K562 (cell line): ENCODE results near the gene MYG1.

Experiments
- ATF3 ChIP-seq, 2 experiments: fragments of 450-650 bp in 1 of 2; sonication (generic) in 1 of 2; formaldehyde crosslinking in 1 of 2; IDR thresholded peaks in 1 of 2; conservative IDR thresholded peaks in 1 of 2; 2 replicates each; pipeline versions ENCODE4 v1.6.1 to v1.8.1; 2016 to 2023; ENCODE audit warnings: mild to moderate bottlenecking in 2 of 2, moderate library complexity in 2 of 2, inconsistent platforms in 1 of 2, missing genetic modification reagents in 1 of 2
- KDM1A ChIP-seq, 2 experiments: fragments of 450-650 bp; IDR thresholded peaks; 2 replicates each; pipeline ENCODE4 v1.6.1; 2016; ENCODE audit warnings: mild to moderate bottlenecking in 2 of 2
- POLR2A ChIP-seq: fragments of 450-650 bp; conservative IDR thresholded peaks from 2 replicates; pipeline ENCODE4 v1.6.1; 2016
- RFX5 ChIP-seq: IDR thresholded peaks from 2 replicates; pipeline ENCODE4 v1.6.1; 2011; ENCODE audit warnings: low read depth, mild to moderate bottlenecking, improper control_type of control experiment, low read length
- TCF7L2 ChIP-seq: fragments of 150-350 bp; IDR thresholded peaks from 2 replicates; pipeline ENCODE4 v1.6.1; 2016; ENCODE audit warnings: low read depth, mild to moderate bottlenecking, low read length, moderate library complexity
- ZKSCAN1 ChIP-seq: fragments of 150-350 bp; IDR thresholded peaks from 2 replicates; pipeline ENCODE4 v1.6.1; 2016; ENCODE audit warnings: low read depth, low read length
- ZNF121 ChIP-seq: sonication (generic); formaldehyde crosslinking; conservative IDR thresholded peaks from 2 replicates; pipeline ENCODE4 v1.8.0; 2022; ENCODE audit warnings: missing genetic modification reagents
- TF ChIP-seq, protein P1 (sequence below): sonication (generic); formaldehyde crosslinking; IDR thresholded peaks from 2 replicates; pipeline ENCODE4 v1.9.0; 2022; ENCODE audit warnings: mild to moderate bottlenecking, missing genetic modification reagents
- TF ChIP-seq, protein P2 (sequence below), 2 experiments: fragments of 450-650 bp; conservative IDR thresholded peaks; 2 replicates each; pipeline ENCODE4 v1.6.1; 2017; ENCODE audit warnings: mild to moderate bottlenecking in 2 of 2, moderate library complexity in 2 of 2
- TF ChIP-seq, protein P3 (sequence below), 3 experiments: IDR thresholded peaks in 2 of 3; conservative IDR thresholded peaks in 1 of 3; 2 replicates each; pipeline ENCODE4 v1.5.1; 2011 to 2012; ENCODE audit warnings: low read length in 3 of 3, mild to moderate bottlenecking in 3 of 3, control low read depth in 2 of 3, improper control_type of control experiment in 1 of 3, inconsistent platforms in 1 of 3, low read depth in 1 of 3, mixed read lengths in 1 of 3, moderate library complexity in 1 of 3; ENCODE audit not compliant: insufficient read depth in 2 of 3

DNA sequence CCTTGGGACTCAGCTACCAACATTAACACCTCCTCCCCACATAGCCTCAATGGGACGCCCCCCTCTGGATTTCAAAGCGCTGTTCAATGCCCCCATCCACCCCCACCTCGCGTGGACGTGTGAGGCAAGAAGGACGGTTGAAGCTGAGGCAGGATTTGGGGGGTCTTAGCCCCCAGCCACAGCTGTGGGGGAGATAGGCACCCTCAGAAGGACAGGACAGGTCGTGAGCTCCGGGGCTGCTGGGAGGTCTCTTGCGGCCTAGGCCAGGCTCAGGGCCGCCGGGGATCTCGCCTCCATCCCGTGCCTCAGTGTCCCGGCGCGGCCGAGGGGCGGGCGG, 45.0 kb downstream of the MYG1 start:
- no peak for TF ChIP-seq POLR2A
- TF ChIP-seq ZKSCAN1 = no peak
- TF ChIP-seq ZNF121 = no peak
- TF ChIP-seq RFX5 = no peak
- no peak for TF ChIP-seq KDM1A (IDR thresholded peaks at IDR 0.05)
- TF ChIP-seq, protein P1, sequence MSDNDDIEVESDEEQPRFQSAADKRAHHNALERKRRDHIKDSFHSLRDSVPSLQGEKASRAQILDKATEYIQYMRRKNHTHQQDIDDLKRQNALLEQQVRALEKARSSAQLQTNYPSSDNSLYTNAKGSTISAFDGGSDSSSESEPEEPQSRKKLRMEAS = no peak
- TF ChIP-seq, protein P2, sequence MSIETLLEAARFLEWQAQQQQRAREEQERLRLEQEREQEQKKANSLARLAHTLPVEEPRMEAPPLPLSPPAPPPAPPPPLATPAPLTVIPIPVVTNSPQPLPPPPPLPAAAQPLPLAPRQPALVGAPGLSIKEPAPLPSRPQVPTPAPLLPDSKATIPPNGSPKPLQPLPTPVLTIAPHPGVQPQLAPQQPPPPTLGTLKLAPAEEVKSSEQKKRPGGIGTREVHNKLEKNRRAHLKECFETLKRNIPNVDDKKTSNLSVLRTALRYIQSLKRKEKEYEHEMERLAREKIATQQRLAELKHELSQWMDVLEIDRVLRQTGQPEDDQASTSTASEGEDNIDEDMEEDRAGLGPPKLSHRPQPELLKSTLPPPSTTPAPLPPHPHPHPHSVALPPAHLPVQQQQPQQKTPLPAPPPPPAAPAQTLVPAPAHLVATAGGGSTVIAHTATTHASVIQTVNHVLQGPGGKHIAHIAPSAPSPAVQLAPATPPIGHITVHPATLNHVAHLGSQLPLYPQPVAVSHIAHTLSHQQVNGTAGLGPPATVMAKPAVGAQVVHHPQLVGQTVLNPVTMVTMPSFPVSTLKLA (conservative IDR thresholded peaks at IDR 0.05) = no peak
- TF ChIP-seq TCF7L2 = no peak
- TF ChIP-seq, protein P3, sequence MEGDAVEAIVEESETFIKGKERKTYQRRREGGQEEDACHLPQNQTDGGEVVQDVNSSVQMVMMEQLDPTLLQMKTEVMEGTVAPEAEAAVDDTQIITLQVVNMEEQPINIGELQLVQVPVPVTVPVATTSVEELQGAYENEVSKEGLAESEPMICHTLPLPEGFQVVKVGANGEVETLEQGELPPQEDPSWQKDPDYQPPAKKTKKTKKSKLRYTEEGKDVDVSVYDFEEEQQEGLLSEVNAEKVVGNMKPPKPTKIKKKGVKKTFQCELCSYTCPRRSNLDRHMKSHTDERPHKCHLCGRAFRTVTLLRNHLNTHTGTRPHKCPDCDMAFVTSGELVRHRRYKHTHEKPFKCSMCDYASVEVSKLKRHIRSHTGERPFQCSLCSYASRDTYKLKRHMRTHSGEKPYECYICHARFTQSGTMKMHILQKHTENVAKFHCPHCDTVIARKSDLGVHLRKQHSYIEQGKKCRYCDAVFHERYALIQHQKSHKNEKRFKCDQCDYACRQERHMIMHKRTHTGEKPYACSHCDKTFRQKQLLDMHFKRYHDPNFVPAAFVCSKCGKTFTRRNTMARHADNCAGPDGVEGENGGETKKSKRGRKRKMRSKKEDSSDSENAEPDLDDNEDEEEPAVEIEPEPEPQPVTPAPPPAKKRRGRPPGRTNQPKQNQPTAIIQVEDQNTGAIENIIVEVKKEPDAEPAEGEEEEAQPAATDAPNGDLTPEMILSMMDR (IDR thresholded peaks at IDR 0.05 in 2 of 3, conservative IDR thresholded peaks at IDR 0.05 in 1 of 3; ENCODE audit: insufficient read depth in 2 of 3, low read depth in 1 of 3, low read length in 3 of 3) = no peak
- no peak for TF ChIP-seq ATF3 (IDR thresholded peaks at IDR 0.05)
- no peak for TF ChIP-seq ATF3 (CRISPR knock-in tag; conservative IDR thresholded peaks at IDR 0.05)
